Activated T-helper 1 cell treated with anti-CD3 and anti-CD28 coated beads, Interleukin-2, amount 50 U/mL, for 16 hours (primary cell): ENCODE measurements around the gene CELSR1.
"Not testable (repeated sequence)": the region's sequence is repeated elsewhere in the genome, so short reads cannot be mapped to it uniquely, and the experiment has no call there.

Experiments used
- DNase-seq, 2 donors: peaks; one replicate each; pipeline ENCODE4 v3.0.0-alpha.2; 2020; ENCODE audit warnings: low read depth in 1 of 2, low spot score in 1 of 2

The CELSR1 gene

DNA sequence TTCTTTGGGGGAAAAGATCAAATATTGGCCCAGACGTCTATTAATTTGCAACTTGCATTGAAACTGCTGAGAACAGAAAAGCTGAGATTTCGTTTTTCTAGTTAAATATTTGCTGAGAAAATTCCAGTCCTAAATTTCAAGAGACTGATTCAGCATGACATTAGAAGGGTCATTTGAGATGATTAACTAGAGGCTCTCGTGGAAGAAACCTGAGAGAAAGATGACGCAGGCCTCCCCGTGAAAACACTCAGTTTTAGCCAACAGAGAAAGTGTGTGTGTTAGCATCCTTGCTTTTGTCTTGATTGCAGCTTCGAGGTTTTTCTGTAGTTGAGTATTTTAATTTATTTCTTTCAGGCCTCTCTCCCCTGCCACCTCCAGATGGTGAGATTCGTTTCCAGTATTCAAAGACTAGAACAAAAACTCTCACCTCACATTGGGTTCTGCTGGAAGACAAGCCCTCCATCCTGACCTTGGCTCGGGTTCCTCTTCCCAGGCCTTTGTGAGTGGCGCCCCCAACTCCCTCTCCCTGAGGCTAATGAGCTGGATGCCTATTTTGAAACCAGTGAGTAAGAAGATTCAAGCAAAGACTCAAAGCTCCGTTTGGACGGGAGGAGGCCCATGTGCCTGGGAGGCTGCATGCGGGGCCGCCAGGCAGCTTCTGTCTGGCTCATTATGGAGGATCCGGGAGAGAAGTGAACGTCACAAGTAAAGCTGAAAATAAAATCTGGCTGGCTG, 52.4 kb downstream of the CELSR1 start:
- DNase-seq = no peak

GRCh38 chr22:46484156-46484860, 53.1 kb downstream of the CELSR1 start:
- DNase-seq = no peak

- DNase-seq = no peak
Measured at GRCh38 chr22:46483353-46483752, 54.1 kb downstream of the CELSR1 start.

- DNase-seq = no peak
Measured at GRCh38 chr22:46482056-46482675, 55.3 kb downstream of the CELSR1 start.

DNA sequence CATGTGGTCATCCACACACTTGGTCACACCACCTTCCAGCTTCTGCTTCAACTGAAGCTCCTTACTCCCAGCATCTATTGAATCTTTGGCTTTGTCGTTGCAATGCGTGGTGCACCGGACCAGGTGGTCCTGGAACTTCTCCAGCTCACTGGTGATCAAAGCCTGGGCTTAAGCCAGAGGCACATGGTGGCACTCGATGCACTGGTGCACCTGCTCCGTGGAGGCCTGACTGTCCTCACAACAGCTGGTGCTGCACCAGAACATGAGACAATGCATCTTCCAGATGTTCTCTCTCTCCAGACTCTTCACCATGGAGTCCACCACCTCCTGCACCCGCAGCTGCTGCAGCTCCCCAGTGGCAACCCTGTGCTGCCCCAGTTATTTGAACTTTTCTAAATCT, 56.0 kb downstream of the CELSR1 start:
- DNase-seq = no peak

DNA sequence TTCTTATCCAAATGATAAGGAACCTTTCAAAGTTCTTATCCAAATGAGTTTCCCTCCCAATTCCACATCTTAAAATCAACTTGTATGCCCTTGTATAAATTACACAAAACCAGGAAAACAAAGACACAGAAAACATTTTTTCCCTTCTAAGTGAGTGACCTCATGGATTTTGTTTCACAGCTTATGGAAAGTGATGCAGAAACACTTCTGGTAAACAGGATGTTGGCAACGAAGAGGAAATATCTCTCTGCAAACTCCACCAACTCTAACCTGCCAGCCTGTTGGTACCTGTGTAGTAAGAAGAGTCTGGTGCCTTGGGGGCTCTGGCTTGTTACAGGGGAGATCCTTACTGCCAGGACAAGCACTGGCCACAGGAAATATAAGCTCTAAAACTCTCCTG, 57.0 kb downstream of the CELSR1 start:
- no peak for DNase-seq

DNA sequence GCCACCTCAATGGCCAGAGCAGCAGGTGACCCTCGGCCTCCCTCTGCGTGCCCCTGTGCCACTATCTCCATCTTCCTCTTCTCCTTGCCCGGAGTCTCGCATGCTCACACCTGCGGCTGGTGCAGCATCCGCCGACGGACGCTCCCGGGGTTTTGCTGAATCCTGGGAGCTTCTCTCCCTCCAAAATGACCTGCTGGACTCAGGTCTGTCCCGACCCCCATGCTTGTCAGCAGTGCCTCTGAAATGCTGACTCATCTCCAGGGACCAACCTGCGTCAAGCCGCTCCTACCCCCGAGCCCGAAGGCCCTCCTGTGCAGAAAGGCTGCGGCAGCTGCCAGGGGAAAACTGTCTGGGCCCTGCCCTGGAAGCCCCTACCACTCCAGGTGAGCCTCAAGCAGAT, 58.4 kb downstream of the CELSR1 start:
- DNase-seq = no peak

DNA sequence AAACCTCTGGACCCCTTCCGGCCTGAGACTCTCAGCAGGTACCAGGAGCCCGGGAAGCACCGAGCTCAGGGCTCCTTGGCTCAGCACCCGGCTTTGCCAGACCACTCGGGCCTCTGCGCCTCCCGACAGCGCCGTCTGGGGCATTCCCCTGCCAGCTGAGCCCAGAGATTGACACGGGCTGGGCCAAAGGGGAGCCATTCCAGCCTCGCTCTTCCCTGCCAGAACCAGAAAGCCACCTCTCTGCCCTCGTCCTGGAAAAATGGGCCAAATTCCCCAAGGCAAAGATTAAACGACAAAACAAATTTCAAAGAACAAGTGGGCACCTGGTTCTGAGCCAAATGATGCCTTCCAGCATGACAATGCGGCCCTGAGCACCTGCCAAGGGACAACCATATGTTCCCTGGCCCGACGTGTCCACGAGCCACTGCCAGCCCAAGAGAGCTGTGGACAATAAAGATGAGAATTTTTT, 59.3 kb downstream of the CELSR1 start:
- DNase-seq = no peak

DNA sequence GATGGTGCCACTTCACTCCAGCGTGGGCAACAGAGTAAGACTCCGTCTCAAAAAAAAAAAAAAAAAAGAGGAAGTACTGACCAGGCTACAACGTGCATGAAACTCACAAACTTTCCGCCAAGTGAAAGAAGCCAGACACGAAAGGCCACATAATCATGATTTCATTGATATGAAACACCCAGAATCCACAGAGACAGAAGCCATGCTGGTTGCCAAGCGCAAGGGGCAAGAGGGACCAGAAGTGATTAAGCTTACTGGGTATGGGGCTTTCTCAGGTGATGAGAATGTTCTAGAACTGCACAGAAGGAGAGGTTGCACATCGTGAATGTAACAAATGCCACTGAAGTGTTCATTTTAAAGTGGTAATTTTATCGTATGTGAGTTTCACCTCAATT, 60.9 kb downstream of the CELSR1 start:
- DNase-seq = no peak

DNA sequence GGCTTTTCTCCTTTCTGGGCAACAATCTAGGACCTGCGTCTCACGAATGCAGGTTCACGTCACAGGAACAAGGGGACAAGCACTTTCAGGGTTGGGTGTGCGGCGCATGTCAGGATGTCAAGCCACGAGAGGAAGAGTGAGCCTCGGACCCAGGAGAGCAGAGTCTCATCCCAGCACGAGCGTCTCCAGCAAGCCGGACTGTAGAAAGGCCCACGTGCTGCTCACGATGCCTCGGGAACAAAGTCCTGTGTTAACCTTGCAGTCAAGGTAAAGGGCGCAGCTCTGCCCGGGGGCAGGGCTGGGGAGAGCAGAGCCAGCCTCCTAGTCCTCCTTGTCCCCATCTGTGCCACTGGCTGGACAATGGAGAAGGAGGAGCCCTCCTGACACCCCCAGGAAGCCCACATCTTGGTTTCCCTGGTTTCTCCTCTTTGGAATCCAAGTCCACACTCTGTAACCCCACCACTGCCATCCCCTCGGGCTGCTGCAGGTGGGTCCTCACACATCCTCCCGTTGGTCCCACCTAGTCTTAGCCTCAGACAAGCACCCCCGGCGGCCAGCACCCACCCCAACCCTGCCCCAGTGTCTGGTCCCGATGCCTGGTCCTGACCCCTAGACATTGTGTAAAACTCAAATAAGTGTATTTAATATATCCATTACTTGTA, 63.4 kb downstream of the CELSR1 start:
- DNase-seq = no peak

DNA sequence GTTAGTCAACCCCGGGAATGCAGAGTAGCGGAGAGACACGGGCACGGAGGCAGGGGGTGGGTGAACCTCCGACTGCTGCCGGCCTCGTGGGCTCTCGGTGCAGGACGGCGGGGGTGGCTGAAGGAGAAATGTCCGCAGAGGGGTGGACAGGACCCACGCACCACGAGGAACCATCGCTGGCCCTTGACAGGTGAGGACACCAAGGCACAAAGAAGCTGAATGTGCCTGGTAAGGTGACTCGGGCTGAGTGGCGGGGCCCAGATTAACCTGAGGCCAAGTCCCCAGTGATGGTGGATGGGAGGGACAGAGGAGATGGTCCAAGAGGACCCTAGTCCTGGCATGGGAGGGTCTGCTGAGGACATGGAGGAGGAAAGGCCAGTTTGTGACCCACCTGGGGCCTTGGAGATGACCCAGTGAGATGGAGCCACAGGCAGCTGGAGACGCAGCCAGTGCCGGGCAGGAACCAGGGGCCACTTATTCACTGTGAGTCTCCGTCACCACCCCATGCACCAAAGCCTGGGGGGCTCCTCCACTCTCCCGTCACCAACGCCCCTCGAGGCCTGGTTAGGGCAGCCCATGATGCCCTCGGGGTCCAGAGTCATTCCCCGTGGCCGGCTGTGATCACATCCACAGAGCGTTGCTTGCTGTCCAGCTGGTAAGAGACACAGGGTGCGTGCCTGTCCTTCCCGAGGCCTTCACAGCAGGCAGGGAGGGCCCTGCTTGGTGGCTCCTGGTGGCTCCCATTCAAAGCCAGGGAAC, 64.2 kb downstream of the CELSR1 start:
- DNase-seq = no peak

DNA sequence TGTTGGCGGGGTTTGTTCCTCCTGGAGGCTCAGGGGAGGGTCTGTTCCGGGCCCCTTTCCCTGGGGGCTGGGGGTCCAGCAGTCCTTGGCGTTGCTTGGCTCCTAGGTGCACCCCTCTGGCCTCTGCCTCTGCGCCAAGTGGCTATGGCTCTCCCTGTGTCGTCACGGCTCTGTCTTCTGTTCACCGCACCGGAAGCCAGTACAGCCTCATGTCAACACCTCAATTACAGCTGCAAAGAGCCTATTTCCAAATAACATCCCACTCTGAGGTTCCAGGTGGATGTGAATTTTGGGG, 64.8 kb downstream of the CELSR1 start:
- DNase-seq = no peak

GRCh38 chr22:46471901-46472721, 65.3 kb downstream of the CELSR1 start:
- no peak for DNase-seq

DNA sequence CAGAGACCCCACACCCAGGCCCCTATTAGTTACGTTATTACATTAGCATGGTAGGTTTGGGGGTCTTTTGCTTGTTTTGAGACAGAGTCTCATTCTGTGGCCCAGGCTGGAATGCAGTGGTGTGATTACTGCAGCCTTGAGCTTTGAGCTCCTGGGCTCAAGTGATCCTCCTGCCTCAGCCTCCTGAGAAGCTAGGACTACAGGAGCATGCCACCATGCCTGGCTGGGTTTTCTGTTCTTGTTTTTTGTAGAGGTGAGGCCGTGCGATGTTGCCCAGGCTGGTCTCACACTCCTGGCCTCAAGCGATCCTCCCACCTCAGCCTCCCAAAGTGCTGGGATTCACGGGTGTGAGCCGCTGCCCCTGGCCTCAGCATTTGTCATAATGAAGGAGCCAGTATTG, 66.1 kb downstream of the CELSR1 start:
- not testable (repeated sequence) for DNase-seq

GRCh38 chr22:46469711-46470110, 67.7 kb downstream of the CELSR1 start:
- no peak for DNase-seq

DNA sequence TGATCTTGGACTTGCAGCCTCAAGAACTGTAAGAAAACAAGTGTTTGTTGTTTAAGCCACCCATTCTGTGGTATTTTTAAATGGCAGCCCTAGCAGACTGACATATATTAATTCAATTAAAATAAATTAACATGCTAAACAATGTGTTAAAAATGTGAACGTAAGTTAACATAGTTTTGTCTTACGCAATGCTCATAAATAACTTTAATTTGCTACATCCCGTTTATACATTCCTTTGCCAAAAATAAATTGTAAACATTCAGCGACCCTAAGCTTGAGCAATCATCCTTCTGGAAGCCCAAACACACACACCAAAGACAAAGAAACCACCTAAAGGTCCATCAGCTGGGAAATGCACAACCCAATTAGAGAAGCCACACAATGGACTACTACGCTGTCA, 70.4 kb downstream of the CELSR1 start:
- DNase-seq = no peak

DNA sequence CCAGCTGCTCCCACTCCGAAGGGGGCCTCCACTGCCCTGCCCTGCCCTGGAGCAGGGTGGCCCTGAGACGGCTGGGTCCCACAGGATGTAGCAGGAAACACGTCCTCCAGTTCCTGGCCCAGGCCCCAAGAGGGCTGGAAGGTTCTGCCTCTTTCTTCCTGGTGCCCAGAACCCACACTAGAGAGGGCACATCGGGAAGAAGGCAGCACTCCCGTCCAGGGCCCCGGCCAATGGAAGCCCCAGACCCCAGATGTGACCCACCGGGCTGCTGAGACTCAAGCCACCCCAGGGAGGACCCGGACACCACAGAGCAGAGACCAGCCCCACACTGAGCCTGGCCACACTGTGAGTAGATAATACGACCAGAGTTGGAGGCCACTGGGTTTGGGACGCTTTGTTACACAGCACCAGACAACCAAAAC, 71.2 kb downstream of the CELSR1 start:
- DNase-seq = no peak

- no peak for DNase-seq
Measured at GRCh38 chr22:46465793-46466192, 71.6 kb downstream of the CELSR1 start.

- DNase-seq = no peak
Measured at GRCh38 chr22:46465345-46465720, 72.1 kb downstream of the CELSR1 start.

DNA sequence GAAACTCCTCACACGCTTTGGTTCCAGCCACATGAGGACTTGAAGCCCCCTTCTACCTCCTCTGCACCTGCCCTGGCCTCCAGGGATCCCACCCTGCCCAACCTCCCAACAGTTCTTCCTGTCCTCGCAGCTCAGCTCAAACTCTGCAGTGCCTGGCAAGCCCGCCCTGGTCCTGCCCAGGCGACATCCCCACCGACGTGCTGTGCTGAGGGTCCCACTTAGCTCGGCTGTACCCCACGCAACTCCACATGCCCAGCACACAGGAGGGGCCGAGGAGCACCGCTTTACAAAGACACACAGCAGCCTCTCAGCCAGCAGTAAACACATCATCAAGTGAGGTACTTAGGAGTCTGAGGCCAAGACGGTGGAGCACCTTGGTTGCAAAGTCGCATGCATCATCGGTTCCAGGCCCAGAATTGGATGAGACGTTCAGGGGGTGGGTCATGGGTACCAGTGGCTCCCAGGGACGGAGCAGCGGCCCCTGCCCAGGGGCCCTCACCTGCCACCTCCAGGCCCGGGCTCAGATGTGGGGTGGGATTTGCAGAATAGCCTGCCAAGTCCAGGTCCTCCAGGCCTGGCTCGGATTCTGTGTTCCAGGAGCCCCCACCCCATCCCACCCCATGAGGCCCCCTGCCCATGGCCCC, 72.6 kb downstream of the CELSR1 start:
- no peak for DNase-seq
